Measurements from ENCODE around the gene FOXA2.

- TF ChIP-seq, protein P1, sequence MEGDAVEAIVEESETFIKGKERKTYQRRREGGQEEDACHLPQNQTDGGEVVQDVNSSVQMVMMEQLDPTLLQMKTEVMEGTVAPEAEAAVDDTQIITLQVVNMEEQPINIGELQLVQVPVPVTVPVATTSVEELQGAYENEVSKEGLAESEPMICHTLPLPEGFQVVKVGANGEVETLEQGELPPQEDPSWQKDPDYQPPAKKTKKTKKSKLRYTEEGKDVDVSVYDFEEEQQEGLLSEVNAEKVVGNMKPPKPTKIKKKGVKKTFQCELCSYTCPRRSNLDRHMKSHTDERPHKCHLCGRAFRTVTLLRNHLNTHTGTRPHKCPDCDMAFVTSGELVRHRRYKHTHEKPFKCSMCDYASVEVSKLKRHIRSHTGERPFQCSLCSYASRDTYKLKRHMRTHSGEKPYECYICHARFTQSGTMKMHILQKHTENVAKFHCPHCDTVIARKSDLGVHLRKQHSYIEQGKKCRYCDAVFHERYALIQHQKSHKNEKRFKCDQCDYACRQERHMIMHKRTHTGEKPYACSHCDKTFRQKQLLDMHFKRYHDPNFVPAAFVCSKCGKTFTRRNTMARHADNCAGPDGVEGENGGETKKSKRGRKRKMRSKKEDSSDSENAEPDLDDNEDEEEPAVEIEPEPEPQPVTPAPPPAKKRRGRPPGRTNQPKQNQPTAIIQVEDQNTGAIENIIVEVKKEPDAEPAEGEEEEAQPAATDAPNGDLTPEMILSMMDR (CRISPR knock-in tag; IDR thresholded peaks at IDR 0.05), result no peak; the same call in 1 of the 2 replicates
- 0 out of 2 replicates have a peak, but pooled peaks have one; percentile 90 for TF ChIP-seq ZC3H4 (CRISPR knock-in tag; IDR thresholded peaks at IDR 0.05; ENCODE audit: borderline replicate concordance)
- TF ChIP-seq PTBP1 (IDR thresholded peaks at IDR 0.05; ENCODE audit: low read depth, low read length, poor library complexity, severe bottlenecking), result no peak
- TF ChIP-seq HNRNPL (IDR thresholded peaks at IDR 0.05; ENCODE audit: low read depth, low read length), result no peak
- TF ChIP-seq ZNF446 (CRISPR knock-in tag; IDR thresholded peaks at IDR 0.05), result no peak
- TF ChIP-seq ZBTB43 (CRISPR knock-in tag; conservative IDR thresholded peaks at IDR 0.05), result no peak
- no peak for TF ChIP-seq MAF1 (CRISPR knock-in tag; IDR thresholded peaks at IDR 0.05; ENCODE audit: borderline replicate concordance)
- TF ChIP-seq KDM5A (IDR thresholded peaks at IDR 0.05; ENCODE audit: borderline replicate concordance, low read length), result no peak
- TF ChIP-seq POLR2A (IDR thresholded peaks at IDR 0.05; ENCODE audit: insufficient read depth in 1 of 2, low read depth in 2 of 2, low read length in 2 of 2), result peak in 1 of 2 experiments; percentile 32; a peak in 2 of 4 replicates
These were observed 8.1 kb downstream of the FOXA2 start for GRCh38 chr20:22576273-22576672.
